Measurements from ENCODE around the gene GLUL.

The GLUL gene

DNA sequence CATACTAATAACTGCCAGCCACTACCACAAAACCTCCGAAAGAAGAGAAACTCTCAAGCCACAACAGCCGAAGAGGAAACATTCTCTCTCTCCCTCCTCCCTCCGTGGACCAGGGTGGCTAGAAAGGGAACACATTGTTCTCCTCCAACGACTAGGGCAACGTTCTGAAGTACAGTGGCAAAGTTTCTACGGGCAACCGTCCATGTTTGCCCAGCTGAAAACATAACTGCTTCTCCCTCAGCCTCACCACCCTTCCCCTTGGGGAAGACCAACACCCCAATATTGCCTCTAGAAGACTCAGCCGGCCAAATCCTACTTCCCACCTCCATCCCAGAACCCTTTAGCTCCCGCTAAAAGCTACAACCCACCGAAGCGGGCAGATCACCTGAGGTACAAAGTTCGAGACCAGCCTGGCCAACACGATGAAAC, 2.0 kb downstream of the GLUL start:
- TF ChIP-seq SIN3A (IDR thresholded peaks at IDR 0.05; ENCODE audit: borderline replicate concordance, insufficient read depth, low read length): no peak
- no peak for TF ChIP-seq POLR2AphosphoS5 (IDR thresholded peaks at IDR 0.05; ENCODE audit: low read depth, low read length)
- TF ChIP-seq TAF1 (IDR thresholded peaks at IDR 0.05; ENCODE audit: borderline replicate concordance, insufficient read depth, low read length): no peak
- TF ChIP-seq, protein P1, sequence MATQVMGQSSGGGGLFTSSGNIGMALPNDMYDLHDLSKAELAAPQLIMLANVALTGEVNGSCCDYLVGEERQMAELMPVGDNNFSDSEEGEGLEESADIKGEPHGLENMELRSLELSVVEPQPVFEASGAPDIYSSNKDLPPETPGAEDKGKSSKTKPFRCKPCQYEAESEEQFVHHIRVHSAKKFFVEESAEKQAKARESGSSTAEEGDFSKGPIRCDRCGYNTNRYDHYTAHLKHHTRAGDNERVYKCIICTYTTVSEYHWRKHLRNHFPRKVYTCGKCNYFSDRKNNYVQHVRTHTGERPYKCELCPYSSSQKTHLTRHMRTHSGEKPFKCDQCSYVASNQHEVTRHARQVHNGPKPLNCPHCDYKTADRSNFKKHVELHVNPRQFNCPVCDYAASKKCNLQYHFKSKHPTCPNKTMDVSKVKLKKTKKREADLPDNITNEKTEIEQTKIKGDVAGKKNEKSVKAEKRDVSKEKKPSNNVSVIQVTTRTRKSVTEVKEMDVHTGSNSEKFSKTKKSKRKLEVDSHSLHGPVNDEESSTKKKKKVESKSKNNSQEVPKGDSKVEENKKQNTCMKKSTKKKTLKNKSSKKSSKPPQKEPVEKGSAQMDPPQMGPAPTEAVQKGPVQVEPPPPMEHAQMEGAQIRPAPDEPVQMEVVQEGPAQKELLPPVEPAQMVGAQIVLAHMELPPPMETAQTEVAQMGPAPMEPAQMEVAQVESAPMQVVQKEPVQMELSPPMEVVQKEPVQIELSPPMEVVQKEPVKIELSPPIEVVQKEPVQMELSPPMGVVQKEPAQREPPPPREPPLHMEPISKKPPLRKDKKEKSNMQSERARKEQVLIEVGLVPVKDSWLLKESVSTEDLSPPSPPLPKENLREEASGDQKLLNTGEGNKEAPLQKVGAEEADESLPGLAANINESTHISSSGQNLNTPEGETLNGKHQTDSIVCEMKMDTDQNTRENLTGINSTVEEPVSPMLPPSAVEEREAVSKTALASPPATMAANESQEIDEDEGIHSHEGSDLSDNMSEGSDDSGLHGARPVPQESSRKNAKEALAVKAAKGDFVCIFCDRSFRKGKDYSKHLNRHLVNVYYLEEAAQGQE (IDR thresholded peaks at IDR 0.05; ENCODE audit: insufficient read depth in 1 of 2, low read depth in 2 of 2, low read length in 2 of 2): no peak

DNA sequence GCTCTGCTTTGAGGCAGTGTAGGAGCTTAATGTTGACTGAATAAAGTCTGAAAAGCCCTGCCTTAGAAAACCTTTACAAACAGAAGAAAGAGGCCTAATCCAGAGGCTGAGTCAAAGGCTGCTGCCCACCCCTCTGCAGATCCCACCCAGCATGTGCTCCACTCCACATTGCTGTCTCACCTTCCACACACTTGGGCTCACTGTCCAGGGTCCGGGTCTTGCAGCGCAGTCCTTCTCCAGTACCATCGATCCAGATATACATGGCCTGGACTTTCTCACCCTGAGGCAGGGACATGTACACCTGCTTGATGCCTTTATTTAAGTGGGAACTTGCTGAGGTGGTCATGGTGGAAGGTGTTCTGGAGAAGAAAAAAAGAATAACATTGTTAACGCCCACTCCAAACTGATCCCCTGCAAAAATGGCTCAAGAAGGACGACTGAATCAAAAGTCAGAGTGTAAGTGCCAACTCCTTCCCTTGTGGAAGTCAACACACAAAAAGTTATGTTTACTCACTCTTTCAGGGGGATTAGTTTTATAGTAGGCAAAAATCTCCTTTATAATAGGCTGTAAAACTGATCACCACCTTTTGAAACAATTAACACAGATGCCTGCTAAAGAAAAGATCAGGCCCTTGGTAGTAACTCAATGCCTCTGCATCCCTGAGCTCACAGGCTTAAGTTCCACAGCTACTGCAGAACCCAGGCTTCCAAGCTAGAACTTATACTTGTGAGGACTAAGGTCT, 3.0 kb downstream of the GLUL start:
- TF ChIP-seq POLR2AphosphoS5 (IDR thresholded peaks at IDR 0.05; ENCODE audit: low read depth, low read length): no peak
- TF ChIP-seq, protein P1 (IDR thresholded peaks at IDR 0.05; ENCODE audit: insufficient read depth in 1 of 2, low read depth in 2 of 2, low read length in 2 of 2): no peak
- TF ChIP-seq SIN3A (IDR thresholded peaks at IDR 0.05; ENCODE audit: borderline replicate concordance, insufficient read depth, low read length): no peak
- TF ChIP-seq TAF1 (IDR thresholded peaks at IDR 0.05; ENCODE audit: borderline replicate concordance, insufficient read depth, low read length): no peak
- no peak for TF ChIP-seq FOXP2 (optimal IDR thresholded peaks at IDR 0.05; ENCODE audit: borderline replicate concordance, extremely low read depth, extremely low read length, insufficient read depth)

DNA sequence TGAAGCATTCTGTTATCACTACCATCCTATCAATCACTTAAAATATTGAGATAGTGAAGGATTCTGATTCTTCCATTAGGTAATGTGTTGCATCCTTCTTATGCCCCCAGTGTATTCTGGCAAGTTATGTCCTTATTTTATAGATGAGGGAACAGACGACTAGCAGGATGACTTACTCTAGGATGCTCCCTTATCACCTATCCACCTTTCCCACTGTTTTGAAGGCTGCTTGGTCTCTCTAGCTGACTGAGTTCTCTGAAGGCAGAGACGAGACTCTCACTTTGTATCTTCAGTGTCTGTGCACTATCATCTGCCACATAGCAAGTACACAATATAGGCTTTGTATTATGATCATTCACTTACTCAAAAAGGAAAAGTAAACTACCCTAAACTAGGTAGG, 4.0 kb downstream of the GLUL start:
- no peak for TF ChIP-seq POLR2AphosphoS5 (IDR thresholded peaks at IDR 0.05; ENCODE audit: low read depth, low read length)
- TF ChIP-seq TAF1 (IDR thresholded peaks at IDR 0.05; ENCODE audit: borderline replicate concordance, insufficient read depth, low read length): no peak
- no peak for TF ChIP-seq FOXP2 (optimal IDR thresholded peaks at IDR 0.05; ENCODE audit: borderline replicate concordance, extremely low read depth, extremely low read length, insufficient read depth)
- TF ChIP-seq, protein P1 (IDR thresholded peaks at IDR 0.05; ENCODE audit: insufficient read depth in 1 of 2, low read depth in 2 of 2, low read length in 2 of 2): no peak
- TF ChIP-seq SIN3A (IDR thresholded peaks at IDR 0.05; ENCODE audit: borderline replicate concordance, insufficient read depth, low read length): no peak

DNA sequence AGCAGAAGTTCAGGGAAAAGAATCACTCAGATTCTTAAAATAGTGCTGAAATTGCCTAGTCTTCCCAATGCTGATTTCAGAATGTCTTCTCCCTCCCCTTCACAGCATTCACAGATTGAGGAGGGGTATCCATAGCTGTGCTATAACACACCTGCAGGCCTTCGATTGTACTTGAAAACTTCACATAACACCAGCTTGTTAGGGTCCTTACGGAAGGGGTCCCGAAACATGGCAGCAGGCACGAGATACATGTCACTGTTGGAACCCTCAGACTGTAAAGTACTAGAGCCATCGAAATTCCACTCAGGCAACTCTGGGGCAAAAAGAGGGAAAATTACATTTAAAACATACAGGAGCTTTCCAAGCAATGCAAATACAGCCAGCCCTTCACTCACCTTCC, 4.6 kb downstream of the GLUL start:
- TF ChIP-seq, protein P1 (IDR thresholded peaks at IDR 0.05; ENCODE audit: insufficient read depth in 1 of 2, low read depth in 2 of 2, low read length in 2 of 2): no peak
- TF ChIP-seq SIN3A (IDR thresholded peaks at IDR 0.05; ENCODE audit: borderline replicate concordance, insufficient read depth, low read length) (no peak), POLR2AphosphoS5 (IDR thresholded peaks at IDR 0.05; ENCODE audit: low read depth, low read length) (no peak), FOXP2 (optimal IDR thresholded peaks at IDR 0.05; ENCODE audit: borderline replicate concordance, extremely low read depth, extremely low read length, insufficient read depth) (no peak), TAF1 (IDR thresholded peaks at IDR 0.05; ENCODE audit: borderline replicate concordance, insufficient read depth, low read length) (no peak)
